Activated CD8-positive, alpha-beta memory T cell treated with anti-CD3 and anti-CD28 coated beads for 48 hours (primary cell): ENCODE measurements around the gene ZNF462.

ENCODE experiments used
- DNase-seq, 3 experiments: peaks; one replicate each; pipeline ENCODE4 v3.0.0-alpha.2; 2020; ENCODE audit warnings: low read depth in 2 of 3, low spot score in 2 of 3

Gene ZNF462

DNA sequence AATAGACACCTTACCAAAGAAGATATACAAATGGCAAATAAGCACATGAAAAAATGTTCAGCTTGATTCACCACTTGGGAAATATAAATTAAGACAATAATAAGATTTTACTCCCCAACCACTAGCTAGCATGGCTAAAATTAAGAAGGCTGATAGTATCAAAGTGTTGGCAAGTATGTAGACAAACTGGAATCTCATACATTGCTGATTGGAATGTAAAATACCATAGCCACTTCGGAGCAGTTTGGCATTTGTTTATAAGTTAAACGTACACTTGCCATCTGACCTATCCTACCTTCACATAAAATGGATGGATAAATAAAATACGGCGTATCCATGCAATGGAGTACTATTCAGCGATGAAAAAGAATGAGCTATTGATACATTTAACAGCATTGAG lies 129.2 kb downstream of the ZNF462 start:
- DNase-seq, result no peak

DNA sequence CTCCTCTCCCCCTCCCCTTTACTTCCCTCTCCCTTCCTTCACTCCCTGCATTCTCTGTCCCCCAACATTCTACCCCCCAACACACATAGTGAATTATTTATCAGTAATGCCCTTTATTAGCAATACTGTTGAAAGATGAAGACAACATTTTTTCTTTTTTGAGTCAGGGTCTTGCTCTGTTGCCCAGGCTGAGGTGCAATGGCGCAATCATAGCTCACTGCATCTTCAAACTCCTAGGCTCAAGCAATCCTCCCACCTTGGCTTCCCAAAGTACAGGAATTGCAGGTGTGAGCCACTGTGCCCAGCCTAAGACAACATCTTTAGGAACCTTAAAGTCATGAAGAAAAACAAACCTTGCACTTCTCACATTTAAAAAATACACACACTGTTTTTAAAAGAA lies 130.6 kb downstream of the ZNF462 start:
- no peak for DNase-seq

DNA sequence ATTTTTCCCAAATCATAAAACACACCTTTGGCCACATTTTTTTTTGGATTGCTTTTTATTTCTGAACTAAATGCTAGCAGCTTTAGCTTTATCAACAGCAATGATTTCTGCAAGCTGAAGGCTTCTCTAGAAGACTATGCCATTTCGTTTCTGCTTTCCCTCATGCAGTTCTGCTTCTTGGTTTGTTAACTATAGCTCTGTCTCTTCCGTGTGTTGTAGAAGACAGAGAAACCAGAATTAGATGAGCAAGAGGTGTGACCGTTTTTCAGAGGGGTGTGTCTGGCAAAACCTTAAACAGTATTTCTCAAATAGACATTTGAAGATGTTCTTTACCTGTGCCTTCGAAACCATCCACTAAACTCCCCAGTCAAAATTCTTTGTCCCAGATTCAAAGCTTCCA lies 131.5 kb downstream of the ZNF462 start:
- DNase-seq, result no peak

DNA sequence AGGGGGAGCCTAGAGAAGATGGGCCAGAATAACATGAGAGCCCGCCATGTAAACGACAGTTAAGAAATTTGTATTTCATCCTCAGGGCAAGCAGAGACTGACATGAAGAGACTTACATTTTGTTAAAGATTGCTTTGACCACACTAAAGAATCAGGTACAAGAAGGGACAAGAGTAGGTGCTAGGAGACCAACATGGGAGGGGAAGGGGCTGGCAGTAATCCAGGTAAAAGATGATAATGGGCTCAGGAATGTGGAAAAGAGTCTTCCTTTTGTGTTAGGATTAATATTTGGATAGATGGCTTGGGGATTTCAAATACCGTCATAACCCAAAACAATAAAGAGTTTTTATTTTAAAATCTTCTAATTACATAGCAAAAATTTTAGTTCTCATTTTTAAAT lies 137.3 kb downstream of the ZNF462 start:
- no peak for DNase-seq

DNA sequence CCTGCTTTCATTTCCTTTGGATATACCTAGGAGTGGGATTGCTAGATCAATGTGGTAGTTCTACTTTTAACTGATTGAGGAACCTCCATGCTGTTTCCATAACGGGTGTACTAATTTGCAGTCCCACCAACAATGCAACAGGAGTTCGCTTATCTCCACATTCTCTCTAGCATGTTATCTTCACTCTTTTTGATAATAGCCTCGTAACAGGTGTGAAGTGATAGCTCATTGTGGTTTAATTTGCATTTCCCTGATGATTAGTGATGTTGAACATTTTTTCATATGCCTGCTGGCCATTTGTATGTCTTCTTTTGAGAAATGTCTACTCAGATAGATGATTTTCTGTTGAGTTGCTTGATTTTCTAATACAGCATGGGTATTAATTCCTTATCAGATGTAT lies 142.2 kb downstream of the ZNF462 start:
- DNase-seq, result no peak

DNA sequence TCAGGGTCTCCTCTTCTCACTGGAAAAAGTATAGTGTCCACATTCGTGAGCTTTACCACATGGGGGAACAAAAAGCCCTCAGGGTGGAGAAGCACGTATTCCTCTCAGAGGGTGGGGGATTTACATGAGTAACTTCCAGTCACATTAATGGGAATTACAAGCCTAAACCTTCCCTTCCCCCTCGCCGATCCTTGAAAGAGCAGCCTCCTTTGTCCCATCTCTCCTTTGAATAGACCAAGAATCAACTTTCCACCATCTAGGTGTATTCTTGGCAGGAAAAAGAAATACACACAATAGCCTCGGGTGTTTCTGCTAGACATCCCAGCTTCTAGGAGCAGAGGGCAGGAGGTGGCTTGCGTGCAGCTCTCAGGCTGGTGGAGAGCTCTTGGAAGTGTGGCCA lies 144.4 kb downstream of the ZNF462 start:
- DNase-seq, result no peak

DNA sequence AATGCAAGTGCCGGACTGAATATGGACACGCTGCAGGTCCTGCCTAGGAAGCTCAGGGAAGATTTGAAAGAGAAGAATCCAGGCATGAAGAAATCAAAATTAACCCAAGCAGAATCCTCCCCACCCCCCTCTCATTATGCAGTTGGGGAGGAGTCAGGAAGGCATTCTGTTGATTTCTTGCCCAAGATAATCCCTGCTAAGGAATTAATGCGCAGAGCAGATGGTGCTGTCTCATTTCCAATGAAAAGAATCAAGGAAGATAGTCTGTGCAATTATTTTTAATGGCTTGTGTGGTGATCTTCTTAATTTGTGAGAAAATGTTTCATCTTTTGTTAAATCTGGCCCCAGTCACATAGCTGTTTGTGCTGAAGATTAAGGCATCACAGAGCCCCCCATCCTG lies 145.0 kb downstream of the ZNF462 start:
- no peak for DNase-seq

DNA sequence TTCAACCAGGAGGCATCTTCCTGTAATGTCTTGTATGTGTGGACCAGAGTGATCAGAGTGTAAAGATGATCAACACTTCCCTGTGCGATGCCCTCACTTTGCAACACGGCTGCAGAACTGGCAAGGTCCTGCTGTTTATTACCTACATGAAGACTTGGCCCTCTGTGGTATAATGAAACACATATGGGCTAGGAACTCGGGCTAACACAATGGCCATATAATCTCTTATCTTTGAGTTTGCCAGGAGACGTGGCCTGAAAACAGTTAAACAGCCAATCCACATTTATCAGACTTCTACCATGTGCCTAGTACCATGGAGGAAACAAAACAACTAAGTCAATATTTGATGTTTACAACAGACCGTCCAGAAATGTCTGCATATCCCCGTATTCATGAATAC lies 145.5 kb downstream of the ZNF462 start:
- no peak for DNase-seq

DNA sequence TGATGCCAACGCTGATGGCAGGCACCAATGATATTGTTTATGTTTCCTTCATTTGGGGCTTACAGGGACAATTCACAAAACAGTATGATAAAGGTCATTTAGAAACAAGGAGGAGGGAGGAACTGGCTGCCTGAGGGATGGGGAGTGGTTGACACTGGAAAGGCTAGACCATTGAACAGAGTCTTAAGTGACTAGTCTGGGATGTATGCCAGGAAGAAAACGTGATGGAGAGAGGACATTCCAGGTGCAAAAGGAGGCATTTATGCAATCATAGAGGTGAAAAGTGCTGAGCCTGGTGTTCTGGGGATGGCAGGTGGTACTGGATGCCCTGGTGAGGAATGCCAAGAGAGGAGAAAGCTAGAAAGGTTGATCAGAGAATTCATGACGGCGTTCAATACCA lies 153.4 kb downstream of the ZNF462 start:
- DNase-seq, result no peak

DNA sequence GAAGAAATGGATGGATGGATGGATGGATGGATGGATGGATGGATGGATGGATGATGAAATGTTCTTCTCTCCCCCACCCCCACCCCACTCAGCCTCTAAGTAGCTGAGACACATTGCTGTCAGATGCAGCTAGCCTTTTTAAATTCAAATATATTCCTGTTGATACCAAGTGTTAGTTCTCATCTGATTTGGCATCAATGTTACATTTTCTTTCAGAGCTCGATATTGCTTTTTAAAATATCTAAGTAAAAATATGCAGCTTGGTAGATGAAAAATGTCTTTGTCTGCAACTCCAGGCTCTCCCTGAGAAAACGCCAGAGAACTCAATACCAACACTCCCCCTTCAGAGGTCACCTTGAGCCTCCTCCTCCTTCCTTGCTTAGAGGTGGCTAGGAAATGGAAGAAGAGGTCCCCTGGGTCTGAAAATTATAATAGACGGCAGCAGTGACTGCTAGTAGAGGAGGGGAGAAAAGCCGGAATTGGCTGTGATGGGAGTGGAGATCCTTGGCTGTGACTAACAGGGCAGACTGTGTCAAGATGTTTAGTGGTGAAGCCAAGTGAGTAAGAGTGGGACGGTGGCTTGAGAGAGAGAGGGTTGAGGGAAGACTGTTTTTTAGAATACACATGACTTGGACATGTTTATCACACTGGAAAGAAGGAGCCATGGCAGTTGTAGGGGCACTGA lies 156.0 kb downstream of the ZNF462 start:
- DNase-seq, result no peak

DNA sequence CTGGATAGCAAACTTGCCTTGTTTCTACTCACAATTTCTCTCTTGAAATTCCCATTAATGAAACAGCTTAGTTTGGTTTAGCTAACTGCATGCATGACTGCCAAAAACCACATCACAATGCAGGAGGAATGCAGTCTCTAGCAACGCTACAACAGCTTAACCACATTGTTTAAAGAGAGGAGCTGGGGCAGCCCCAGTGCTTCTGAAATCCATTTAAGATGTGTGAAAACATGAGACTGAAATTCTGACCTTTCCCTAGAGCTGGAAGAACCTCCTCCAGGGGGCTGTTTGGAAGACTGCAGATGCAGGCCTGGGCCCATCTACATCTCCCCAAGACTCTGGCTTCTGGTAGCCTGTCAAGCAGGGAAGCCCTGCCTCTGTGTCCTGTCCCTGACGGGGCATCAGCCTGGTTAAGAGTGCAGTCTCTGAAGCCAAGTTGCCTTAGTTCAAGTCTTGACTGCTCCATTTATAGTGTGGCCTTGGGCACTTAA lies 157.1 kb downstream of the ZNF462 start:
- DNase-seq, result no peak

DNA sequence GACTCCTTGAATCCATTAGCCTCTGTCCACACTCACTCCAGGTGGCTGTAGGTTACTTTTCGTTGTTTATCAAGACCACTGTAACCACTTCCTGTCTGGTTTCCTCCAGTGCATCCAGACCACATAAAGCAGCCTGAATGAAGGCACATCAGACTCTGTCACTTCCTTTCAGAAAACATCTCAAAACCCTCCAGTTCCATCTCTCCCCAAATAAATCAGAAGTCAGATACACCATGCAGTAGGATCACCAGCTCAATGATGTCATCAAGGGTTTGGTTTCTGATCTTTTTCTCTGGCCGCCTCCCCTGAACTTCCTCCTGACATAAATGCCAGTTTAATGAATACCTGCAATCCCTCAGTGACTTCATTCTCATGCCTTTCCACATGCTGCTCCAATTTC lies 161.2 kb downstream of the ZNF462 start:
- no peak for DNase-seq

DNA sequence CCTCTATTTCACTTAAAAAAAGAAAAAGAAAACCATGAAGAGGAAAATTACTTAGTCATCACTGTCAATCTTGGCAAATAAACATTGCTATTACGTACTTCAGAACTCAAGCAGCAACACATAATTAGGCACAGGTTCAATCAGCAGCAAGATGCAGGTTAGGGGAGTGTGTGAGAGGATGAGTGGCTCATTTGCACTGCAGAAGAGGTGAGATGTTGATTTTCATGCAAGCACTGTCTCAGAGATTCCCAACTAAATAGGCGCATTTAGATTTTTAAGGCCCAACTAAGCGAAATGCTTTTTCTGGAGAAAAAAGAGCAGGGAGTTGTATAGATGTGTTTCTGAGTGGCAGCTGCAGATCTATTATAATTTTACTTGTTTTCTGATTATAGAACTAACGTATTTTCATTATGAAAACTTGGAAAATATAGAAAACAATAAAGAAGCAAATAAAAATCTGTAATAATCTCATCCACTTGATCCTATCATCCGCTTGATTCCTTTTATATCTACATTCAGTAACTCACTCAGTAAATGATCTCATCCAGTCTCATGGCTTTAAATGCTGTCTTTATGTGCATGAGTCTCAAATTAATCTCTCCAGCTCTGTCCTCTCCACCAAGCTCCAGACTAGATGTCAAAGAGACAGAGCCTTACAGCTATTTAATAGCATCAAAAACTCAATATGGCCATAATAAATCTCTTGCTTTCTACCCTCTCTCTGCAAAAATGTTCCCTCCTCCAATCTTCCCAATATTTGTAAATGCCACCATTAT lies 162.5 kb downstream of the ZNF462 start:
- DNase-seq, result no peak

DNA sequence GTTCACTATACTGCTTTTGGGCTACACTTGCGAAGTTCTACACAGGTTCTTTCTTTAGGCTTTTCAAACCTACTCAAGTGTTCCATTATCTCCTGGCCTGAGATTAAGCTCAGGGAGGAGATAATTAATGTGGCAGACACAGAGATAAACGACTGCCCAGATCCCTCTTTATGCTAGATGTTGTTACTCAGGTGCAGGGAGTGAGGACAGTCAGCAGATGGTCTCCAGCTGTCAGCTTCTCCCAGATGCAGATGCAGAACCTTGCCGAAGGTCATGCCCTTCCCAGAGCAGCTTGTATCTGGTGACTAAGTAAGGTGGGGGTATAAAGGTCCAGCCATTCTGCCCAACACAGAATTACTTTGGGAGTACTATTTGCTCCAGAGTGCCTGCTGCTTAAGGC lies 166.2 kb downstream of the ZNF462 start:
- no peak for DNase-seq

DNA sequence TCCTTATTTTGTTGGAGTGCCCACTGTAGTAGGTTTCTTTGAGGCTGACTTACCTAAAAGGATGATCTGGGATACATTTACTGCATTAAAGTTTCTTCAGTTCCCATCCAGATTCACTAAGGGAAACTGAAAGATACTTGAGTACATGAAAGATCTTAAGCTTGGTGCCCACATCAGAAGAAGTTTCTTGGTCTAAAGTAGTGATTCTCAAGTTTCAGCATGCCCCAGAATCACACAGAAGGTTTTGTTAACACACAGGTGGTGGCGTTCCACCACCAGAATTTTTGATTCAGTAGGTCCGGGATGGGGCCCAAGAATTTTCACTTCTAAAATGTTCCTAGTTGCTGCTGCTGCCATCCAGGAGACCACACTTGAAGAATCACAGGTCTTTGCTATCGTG lies 171.0 kb downstream of the ZNF462 start:
- no peak for DNase-seq

DNA sequence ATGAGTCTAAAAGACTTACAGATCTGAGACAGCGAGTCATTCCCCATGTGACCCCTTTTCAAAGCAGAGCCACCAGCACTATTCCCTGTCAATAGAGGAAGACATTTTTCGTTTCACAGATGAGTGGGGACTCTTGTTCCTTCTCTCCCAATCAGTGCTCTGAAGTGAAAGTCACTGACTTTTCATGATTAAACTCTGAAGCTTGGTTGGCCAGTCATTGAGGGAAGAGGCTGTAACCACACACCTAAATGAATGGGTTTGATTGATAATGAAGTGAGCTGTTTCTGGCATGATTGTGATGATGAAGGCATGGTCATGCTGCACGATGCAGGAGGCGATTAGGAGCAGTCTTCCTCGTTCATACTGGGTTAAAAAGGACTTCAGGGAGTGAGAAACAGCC lies 171.9 kb downstream of the ZNF462 start:
- no peak for DNase-seq

DNA sequence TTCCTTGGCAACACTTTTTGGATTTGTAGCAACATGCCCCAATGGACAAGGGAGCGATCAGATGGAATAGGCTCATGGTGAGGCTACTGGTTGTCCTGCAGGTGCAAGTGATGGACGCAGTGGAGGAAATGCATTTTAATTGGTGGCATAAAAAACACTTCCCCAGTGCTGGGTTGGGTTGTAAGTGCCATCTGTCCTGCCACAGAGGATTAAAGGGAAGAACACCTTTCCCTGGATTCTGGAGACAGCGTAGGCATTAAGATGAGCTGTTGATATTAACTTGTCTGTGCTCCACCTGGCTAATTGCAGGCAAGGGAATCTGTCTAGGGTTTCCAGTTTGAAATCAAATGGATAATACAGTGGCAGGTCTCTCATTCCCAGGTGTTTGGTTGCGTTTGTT lies 173.4 kb downstream of the ZNF462 start:
- no peak for DNase-seq

DNA sequence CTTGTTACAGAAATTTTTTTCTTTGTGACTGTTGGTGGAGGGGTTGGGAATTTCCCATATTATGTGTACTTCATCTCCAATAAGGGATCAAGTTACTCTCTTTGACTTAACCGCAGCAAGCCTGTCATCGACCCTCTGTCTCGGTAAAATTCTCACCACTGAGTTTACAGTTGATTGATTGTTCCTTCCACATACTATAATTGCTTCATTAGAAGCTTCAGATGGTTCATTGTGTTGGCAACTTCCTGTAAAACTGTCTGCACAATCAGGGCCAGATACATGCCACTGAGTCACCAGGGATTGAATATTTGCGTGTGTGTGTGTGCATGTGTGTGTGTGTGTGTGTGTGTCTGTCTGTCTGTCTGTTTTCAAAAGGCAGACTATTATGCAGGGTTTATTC lies 176.6 kb downstream of the ZNF462 start:
- no peak for DNase-seq

DNA sequence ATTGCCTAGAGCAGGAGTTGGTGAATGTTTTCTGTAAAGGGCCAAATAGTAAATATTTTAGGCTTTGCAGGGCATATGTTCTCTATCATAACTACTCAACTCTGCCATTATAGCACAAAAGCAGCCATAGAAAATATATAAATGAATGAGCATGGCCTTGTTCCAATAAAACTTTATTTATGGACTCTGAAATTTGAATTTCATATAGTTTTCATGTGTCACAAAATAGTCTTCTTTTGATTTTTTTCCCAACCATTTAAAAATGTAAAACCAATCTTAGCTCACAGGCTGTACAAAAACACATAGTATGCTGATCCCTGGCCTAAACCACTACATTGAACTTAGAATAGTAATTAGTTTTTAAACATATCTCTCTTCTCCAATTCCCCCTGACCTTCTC lies 179.6 kb downstream of the ZNF462 start:
- DNase-seq, result no peak

DNA sequence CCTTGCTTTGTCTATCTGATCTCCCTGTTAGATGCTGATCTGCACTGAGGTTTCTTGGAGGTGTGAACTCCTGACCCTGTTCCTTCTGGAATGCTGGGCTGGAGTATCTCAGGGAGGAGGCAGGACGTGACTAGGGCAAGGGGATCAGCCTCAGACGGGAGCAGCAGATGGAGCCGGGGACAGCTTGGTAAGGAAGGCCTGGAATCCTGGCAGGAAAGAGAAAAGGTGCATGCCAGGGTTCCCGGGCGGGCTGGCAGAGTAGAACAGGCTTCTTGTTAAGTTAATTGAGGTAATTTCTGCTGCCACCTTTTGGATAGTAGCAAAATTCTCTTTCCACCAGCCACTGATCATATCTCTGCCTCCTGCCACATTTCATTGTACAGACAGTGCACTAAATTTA lies 180.9 kb downstream of the ZNF462 start:
- no peak for DNase-seq

DNA sequence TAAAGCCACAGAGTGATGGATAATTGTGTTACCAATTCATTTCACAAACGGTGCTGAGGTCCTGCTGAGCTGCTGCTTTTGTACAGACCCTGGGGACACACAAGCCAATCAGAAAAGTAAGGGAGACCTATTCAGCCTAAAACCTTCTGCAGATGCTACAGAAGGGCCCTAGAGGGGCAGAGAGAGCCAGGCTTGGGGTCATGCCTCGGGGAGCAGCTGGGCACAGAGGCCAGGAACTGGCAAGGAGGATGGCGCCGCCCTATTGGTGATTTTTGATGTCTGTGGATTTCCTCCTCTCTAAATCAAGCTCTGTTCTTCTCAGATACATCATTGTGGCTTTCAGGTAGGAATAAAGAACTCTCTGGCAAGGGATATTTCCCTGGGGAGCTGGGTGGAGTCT lies 181.9 kb downstream of the ZNF462 start:
- no peak for DNase-seq

DNA sequence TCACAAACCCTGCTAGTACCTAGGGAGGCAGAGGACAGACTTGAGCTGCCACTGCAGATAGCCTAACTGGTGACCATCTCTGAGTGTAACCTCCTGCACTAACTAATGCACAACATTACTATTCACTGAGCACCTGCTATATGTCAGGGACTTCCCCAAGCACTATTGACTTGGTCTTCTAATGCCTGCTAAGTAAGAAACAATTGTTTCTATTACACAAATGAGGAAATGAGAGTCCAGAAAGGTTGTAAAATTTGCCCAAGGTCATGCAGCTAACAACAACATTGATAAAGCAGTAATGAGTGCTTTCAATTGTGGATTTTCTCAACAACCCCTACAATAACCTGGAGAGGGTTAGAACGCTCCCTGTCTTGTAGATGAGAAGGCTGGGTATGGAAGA lies 183.7 kb downstream of the ZNF462 start:
- no peak for DNase-seq
